ENCODE measurements around the gene STK32B.

The STK32B gene

DNA sequence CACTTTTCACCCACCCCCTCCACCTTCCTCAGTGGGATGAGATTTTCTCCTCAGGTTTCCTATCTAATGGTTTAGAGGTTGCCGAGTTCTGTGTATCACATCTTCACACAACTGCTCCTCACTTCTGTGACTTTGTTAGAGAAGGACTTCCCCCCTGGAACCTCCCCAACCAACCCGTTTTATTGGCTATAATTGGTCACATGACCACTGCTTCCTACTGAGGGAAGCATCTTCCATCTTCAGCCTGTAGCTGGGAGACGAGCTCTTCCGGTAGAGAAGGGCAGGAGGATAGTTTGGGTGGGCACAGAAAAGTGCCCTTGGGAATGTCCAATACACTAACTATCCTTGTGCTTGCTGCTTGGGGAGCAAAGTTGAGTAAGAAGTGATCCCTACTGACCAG, 90.5 kb downstream of the STK32B start:
- no peak overlapping the region for H3K27ac ChIP-seq
- TF ChIP-seq ZFX (IDR thresholded peaks at IDR 0.05), result no peak
- TF ChIP-seq, protein P1, sequence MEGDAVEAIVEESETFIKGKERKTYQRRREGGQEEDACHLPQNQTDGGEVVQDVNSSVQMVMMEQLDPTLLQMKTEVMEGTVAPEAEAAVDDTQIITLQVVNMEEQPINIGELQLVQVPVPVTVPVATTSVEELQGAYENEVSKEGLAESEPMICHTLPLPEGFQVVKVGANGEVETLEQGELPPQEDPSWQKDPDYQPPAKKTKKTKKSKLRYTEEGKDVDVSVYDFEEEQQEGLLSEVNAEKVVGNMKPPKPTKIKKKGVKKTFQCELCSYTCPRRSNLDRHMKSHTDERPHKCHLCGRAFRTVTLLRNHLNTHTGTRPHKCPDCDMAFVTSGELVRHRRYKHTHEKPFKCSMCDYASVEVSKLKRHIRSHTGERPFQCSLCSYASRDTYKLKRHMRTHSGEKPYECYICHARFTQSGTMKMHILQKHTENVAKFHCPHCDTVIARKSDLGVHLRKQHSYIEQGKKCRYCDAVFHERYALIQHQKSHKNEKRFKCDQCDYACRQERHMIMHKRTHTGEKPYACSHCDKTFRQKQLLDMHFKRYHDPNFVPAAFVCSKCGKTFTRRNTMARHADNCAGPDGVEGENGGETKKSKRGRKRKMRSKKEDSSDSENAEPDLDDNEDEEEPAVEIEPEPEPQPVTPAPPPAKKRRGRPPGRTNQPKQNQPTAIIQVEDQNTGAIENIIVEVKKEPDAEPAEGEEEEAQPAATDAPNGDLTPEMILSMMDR (conservative IDR thresholded peaks at IDR 0.05), result no peak

DNA sequence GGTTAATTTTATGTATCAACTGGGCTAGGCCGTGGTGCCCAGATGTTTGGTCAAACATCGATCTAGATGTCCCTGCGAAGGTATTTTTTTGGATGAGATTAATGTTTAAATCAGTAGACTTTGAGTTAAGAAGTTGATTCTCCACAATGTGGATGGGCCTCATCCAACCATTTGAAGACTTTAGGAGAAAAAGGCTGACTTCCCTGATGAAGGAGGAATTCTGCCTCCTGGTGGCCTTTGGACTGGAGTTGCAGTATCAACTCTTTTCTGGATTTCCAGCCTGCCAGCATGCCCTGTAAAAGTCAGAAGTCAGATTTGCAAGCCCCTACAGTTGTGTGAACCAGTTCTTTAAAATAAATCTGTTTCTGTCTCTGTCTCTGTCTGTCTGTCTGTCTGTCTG, 91.4 kb downstream of the STK32B start:
- no peak for TF ChIP-seq ZFX (IDR thresholded peaks at IDR 0.05)
- TF ChIP-seq, protein P1 (conservative IDR thresholded peaks at IDR 0.05), result peak; percentile 64

DNA sequence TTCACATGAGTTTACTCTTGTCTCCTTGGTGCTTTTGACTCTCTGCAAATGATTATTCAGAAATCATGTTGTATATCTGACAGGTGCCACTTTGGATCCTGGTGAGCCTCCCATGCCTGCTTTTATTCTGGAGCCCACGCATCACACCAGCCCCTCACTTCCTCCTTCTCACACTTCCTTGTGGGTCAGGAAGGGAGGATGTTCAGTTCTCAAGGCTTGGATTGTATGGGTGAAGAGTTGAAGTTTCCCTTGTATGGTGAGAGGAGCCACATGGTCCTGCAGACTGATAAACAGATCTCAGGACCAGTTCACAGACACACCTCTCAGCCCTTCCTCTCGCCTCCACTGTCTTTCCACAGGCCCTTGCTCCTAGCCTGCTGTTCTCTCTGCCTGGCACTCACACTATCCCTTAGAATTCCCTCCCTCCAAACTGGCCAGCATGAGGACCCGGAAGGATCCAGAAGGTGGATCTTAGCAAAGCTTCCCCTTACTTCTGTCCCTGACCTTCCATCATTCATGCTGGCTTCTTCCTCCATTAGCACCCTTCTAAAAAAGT, 92.1 kb downstream of the STK32B start:
- no peak for TF ChIP-seq ZFX (IDR thresholded peaks at IDR 0.05)
- TF ChIP-seq, protein P1 (conservative IDR thresholded peaks at IDR 0.05), result no peak
- no peak overlapping the region for H3K27ac ChIP-seq

More for the DNA sequence above, 91.4 kb downstream of the STK32B start:
- no peak overlapping the region for H3K27ac ChIP-seq

DNA sequence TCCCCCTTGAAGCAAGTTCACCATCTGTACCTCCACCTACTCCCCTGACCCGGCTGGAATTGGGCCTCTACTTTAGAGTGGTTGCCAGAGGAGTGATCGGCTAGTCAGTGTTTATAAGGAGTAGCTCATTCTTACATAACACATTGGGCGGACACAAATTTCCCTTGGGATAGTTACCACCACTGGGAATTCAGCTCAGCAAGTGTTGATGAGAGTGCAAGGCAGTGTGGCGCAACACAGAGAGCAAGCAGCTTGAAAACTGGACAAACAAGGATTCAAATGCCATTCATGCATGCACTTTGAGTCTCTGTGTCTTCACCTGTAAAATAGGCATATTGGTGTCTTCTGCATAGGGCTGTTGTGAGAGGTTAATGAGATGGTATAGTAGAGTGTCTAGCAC, 92.7 kb downstream of the STK32B start:
- TF ChIP-seq, protein P1 (conservative IDR thresholded peaks at IDR 0.05), result no peak
- TF ChIP-seq ZFX (IDR thresholded peaks at IDR 0.05), result no peak
- H3K27ac ChIP-seq, result no peak overlapping the region

DNA sequence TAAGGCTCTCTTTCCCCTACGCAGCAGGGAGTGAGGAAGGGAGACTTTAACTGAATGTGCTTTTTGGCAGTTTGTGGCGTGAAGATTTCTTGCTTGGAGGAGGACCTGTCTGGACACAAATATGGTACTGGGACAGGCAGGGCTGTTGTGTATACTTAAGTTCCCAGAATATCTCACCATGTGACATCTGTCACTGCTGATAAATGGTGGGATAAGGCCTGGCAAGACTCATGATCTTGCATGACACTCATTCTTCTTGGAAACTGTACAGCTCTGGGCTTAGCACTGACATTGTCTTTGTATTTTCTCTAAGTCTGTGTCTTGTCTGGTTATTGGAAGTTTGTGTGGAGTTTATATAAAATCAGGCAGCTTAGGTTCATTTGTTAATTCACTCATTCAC, 93.1 kb downstream of the STK32B start:
- H3K27ac ChIP-seq, result no peak overlapping the region
- TF ChIP-seq, protein P1 (conservative IDR thresholded peaks at IDR 0.05), result no peak
- TF ChIP-seq ZFX (IDR thresholded peaks at IDR 0.05), result no peak

DNA sequence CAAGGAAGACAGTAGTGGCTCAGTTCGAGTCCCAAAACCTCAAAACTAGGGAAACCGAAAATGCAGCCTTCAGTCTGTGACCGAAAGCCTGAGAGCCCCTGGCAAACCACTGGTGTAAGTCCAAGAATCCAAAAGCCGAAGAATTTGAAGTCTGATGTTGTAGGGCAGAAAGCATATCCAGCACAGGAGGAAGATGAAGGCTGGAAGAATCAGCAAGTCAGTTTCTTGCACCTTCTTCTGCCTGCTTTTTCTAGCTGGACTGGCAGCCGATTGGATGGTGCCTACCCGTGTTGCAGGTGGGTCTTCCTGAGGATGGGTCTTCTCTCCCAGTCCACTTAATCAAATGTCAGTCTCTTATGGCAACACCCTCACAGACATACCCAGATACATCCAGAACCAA, 95.0 kb downstream of the STK32B start:
- H3K27ac ChIP-seq, result no peak overlapping the region
- TF ChIP-seq ZFX (IDR thresholded peaks at IDR 0.05), result no peak
- TF ChIP-seq, protein P1 (conservative IDR thresholded peaks at IDR 0.05), result no peak

DNA sequence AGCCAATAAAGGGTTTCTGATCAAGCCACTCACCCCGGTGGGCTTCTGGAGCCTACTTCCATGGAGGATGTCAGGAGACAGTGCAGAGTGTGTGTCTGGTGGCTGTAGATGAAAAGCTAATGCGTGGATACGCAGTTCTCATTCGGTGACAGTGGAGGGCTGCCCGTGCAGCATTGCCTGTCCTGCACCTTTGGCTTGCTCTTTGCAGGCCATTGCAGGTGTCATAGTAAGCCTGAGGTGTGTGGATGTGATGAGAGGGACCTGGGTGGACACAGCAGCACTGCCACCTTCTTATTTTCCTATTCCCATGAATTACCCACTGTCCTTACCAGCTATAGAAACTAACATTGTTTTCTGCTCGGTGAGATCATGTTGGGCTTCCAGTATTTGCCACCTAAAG, 101.2 kb downstream of the STK32B start:
- no peak for TF ChIP-seq ZFX (IDR thresholded peaks at IDR 0.05)
- TF ChIP-seq, protein P1 (conservative IDR thresholded peaks at IDR 0.05), result no peak
- no peak overlapping the region for H3K27ac ChIP-seq

Measured in C4-2B (cell line).